Keratinocyte (primary cell): ENCODE measurements around the gene CASP9. TPM values are rescaled to one million over a fixed set of nuclear protein-coding genes. Genes with fewer than 3 reads are reported as not detected.
"Not testable (repeated sequence)": the region's sequence is repeated elsewhere in the genome, so short reads cannot be mapped to it uniquely, and the experiment has no call there.

Source experiments
- DNase-seq: peaks from one replicate; pipeline ENCODE4 v3.0.0-alpha.2; 2011; ENCODE audit warnings: low read depth, missing footprints, low spot score
- FAIRE-seq: peaks from 2 replicates; lab custom pipeline; 2011; peaks lifted over from hg19 to GRCh38; lab: Jason Lieb, UNC
- H2AFZ ChIP-seq: 2 replicates; pipeline ENCODE4 v1.6.0; 2012; ENCODE audit warnings: low read length, control low read depth, inconsistent platforms; ENCODE audit not compliant: control insufficient read depth
- H3K27ac ChIP-seq: 2 replicates; pipeline ENCODE4 v1.5.1; 2011; ENCODE audit warnings: low read length; ENCODE audit not compliant: control insufficient read depth, insufficient read depth
- H3K27me3 ChIP-seq: 3 replicates; pipeline ENCODE4 v1.6.0; 2011; ENCODE audit warnings: low read length; ENCODE audit not compliant: control insufficient read depth, insufficient read depth; ENCODE audit errors: extremely low read depth
- H3K36me3 ChIP-seq, 2 experiments: 2 replicates in 1 of 2; 3 replicates in 1 of 2; pipeline ENCODE4 v1.5.1; 2011; ENCODE audit warnings: low read length in 2 of 2, mild to moderate bottlenecking in 1 of 2; ENCODE audit not compliant: control insufficient read depth in 2 of 2, insufficient read depth in 2 of 2; ENCODE audit errors: extremely low read depth in 1 of 2
- H3K4me1 ChIP-seq: 3 replicates; pipeline ENCODE4 v1.5.1; 2011; ENCODE audit warnings: low read length; ENCODE audit not compliant: control insufficient read depth, insufficient read depth; ENCODE audit errors: extremely low read depth
- H3K4me2 ChIP-seq: 3 replicates; pipeline ENCODE4 v1.6.0; 2011; ENCODE audit warnings: low read depth, low read length; ENCODE audit not compliant: control insufficient read depth, insufficient read depth; ENCODE audit errors: extremely low read depth
- H3K4me3 ChIP-seq, 3 experiments: fragments of 200-600 bp in 1 of 3; sonication (generic) in 1 of 3; 2 replicates in 2 of 3; 3 replicates in 1 of 3; pipeline ENCODE4 v1.5.1; 2011 to 2016; ENCODE audit warnings: low read length in 3 of 3, mild to moderate bottlenecking in 3 of 3, control low read depth in 2 of 3, inconsistent platforms in 1 of 3, low read depth in 1 of 3, mixed read lengths in 1 of 3, mixed run types in 1 of 3, moderate library complexity in 1 of 3; ENCODE audit not compliant: control insufficient read depth in 2 of 3, insufficient read depth in 2 of 3; ENCODE audit errors: extremely low read depth in 1 of 3
- H3K79me2 ChIP-seq: 2 replicates; pipeline ENCODE4 v1.6.0; 2012; ENCODE audit warnings: low read length; ENCODE audit not compliant: control insufficient read depth, insufficient read depth
- H3K9ac ChIP-seq: 3 replicates; pipeline ENCODE4 v1.6.0; 2011; ENCODE audit warnings: low read length; ENCODE audit not compliant: control insufficient read depth, insufficient read depth; ENCODE audit errors: extremely low read depth
- H3K9me1 ChIP-seq: 3 replicates; pipeline ENCODE4 v1.6.0; 2011; ENCODE audit warnings: low read length; ENCODE audit not compliant: control insufficient read depth, insufficient read depth; ENCODE audit errors: extremely low read depth
- H3K9me3 ChIP-seq: 2 replicates; pipeline ENCODE4 v1.5.1; 2012; ENCODE audit warnings: low read depth, low read length; ENCODE audit not compliant: control insufficient read depth
- H4K20me1 ChIP-seq: 3 replicates; pipeline ENCODE4 v1.6.0; 2011; ENCODE audit warnings: low read length; ENCODE audit not compliant: control insufficient read depth, insufficient read depth; ENCODE audit errors: extremely low read depth
- EZH2 ChIP-seq: IDR thresholded peaks from one replicate; pipeline ENCODE4 v1.6.1; 2012; ENCODE audit warnings: inconsistent platforms, mild to moderate bottlenecking, low read length, moderate library complexity
- dilution Hi-C: fragments of 300-500 bp; cut with MboI; formaldehyde crosslinking; loops from one replicate; pipeline ENCODE4 v1.7.0; 2020; ENCODE audit warnings: low sequenced_read_pairs; ENCODE audit not compliant: extremely low pct_ligation_motif_present
- polyA plus RNA-seq, 5 experiments: library from polyadenylated mRNA; depleted of rRNA in 3 of 5; stranded (reverse) in 3 of 5; stranded (forward) in 1 of 5; unstranded in 1 of 5; fragments of >200 nt; gene quantifications; 1 replicate in 1 of 5; 2 replicates in 3 of 5; 3 replicates in 1 of 5; pipeline versions ENCODE4 v1.2.1 to v1.2.3, GENCODE V29; 2011 to 2012; ENCODE audit warnings: missing spikeins in 2 of 5, low read depth in 1 of 5, low replicate concordance in 1 of 5
- TF ChIP-seq, protein P1 (sequence below), 3 experiments: IDR thresholded peaks in 1 of 3; conservative IDR thresholded peaks in 1 of 3; optimal IDR thresholded peaks in 1 of 3; 2 replicates in 2 of 3; 3 replicates in 1 of 3; pipeline versions ENCODE3 to v1.5.1; 2011; ENCODE audit warnings: low read length in 3 of 3, mild to moderate bottlenecking in 3 of 3, moderate library complexity in 2 of 3, control low read depth in 1 of 3, inconsistent platforms in 1 of 3; ENCODE audit not compliant: insufficient read depth in 2 of 3; ENCODE audit errors: extremely low read depth in 1 of 3

CASP9 gene
- polyA plus RNA-seq, 1 donor (not counting 4 experiments of a cell fraction or from before 2014, with no cell fraction given): 4.4 TPM

DNA sequence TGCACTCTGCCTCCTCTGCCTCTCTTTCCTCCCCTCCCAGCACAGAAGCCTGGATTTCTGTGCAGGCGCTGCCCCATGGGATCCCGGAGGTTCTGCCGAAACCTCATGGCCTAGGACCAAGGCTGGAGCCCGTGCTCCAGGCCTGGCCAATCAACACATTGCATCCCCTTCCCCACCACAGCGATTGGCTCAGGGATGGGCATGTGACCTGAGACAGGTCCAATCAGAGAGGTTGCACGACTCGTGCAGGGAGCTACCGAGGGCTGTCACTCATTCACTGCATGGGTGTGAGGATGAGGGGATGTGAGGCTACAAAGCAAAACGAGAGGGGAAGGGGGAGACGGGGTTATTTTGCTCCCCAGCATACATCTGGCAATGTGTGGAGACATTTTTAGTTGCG is 51.4 kb downstream of the CASP9 start:
- DNase-seq (no peak), FAIRE-seq (no peak)
- H3K9me3 ChIP-seq: no peaks in the 10 kb centered on the region
- H4K20me1 ChIP-seq: no peaks in the 10 kb centered on the region
- no peaks in the 10 kb centered on the region for H3K79me2 ChIP-seq
- no peak overlapping the region for H2AFZ ChIP-seq
- dilution Hi-C loops: no loop called here
- H3K4me1 ChIP-seq: no peaks in the 10 kb centered on the region
- H3K36me3 ChIP-seq: no peaks in the 10 kb centered on the region
- H3K4me3 ChIP-seq: no peak overlapping the region
- no peak overlapping the region for H3K9ac ChIP-seq
- no peak overlapping the region for H3K4me2 ChIP-seq
- TF ChIP-seq EZH2: no peak
- TF ChIP-seq, protein P1, sequence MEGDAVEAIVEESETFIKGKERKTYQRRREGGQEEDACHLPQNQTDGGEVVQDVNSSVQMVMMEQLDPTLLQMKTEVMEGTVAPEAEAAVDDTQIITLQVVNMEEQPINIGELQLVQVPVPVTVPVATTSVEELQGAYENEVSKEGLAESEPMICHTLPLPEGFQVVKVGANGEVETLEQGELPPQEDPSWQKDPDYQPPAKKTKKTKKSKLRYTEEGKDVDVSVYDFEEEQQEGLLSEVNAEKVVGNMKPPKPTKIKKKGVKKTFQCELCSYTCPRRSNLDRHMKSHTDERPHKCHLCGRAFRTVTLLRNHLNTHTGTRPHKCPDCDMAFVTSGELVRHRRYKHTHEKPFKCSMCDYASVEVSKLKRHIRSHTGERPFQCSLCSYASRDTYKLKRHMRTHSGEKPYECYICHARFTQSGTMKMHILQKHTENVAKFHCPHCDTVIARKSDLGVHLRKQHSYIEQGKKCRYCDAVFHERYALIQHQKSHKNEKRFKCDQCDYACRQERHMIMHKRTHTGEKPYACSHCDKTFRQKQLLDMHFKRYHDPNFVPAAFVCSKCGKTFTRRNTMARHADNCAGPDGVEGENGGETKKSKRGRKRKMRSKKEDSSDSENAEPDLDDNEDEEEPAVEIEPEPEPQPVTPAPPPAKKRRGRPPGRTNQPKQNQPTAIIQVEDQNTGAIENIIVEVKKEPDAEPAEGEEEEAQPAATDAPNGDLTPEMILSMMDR (optimal IDR thresholded peaks at IDR 0.05 in 1 of 3, IDR thresholded peaks at IDR 0.05 in 1 of 3, conservative IDR thresholded peaks at IDR 0.05 in 1 of 3; ENCODE audit: extremely low read depth in 1 of 3, insufficient read depth in 2 of 3, low read length in 3 of 3): no peak
- no peaks in the 10 kb centered on the region for H3K9me1 ChIP-seq
- no peak overlapping the region for H3K27ac ChIP-seq
- H3K27me3 ChIP-seq: no peaks in the 10 kb centered on the region

DNA sequence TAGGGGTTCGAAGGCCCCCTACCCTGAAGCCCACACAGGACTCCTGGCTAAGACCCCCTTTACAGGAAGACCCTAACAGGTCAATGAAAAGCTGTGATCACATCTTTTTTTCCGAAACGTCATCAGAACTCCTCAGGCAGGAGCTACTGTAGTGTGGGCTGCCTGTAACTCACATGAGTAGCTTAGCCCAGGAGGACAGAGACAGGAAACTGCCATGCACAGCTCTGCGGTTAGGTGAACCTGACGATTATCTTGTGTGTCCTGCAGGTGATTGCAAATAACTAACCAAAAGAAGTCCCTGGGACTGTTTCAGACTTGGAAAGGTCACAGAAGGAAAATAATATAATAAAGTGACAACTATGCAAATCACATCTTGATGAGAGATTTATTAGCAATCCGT is 52.3 kb downstream of the CASP9 start:
- dilution Hi-C loops, H2AFZ ChIP-seq, H3K36me3 ChIP-seq, H3K27ac ChIP-seq, H4K20me1 ChIP-seq, H3K9me3 ChIP-seq, H3K4me2 ChIP-seq, H3K79me2 ChIP-seq, H3K9me1 ChIP-seq, H3K9ac ChIP-seq, H3K4me3 ChIP-seq, H3K4me1 ChIP-seq, DNase-seq, FAIRE-seq, H3K27me3 ChIP-seq: not testable (repeated sequence)

DNA sequence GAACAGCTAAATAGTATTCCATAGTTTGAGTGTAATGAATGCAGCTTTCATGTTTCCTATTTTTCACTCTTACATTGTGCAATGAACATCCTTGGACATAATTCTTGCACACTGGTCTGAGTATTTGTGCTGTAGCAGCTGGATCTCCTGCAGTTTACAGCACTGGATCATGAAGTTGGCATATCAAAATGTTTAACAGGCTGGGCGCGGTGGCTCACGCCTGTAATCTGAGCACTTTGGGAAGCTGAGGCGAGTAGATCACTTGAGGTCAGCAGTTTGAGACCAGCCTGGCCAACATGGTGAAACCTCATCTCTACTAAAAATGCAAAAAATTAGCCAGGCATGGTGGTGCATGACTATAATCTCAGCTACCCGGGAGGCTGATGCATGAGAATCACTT is 52.9 kb downstream of the CASP9 start:
- FAIRE-seq, H3K9ac ChIP-seq, H2AFZ ChIP-seq, dilution Hi-C loops, H3K79me2 ChIP-seq, H3K9me3 ChIP-seq, H3K27ac ChIP-seq, H3K4me2 ChIP-seq, H3K4me3 ChIP-seq, H3K4me1 ChIP-seq, H3K27me3 ChIP-seq, H4K20me1 ChIP-seq, H3K9me1 ChIP-seq, H3K36me3 ChIP-seq, DNase-seq: not testable (repeated sequence)

DNA sequence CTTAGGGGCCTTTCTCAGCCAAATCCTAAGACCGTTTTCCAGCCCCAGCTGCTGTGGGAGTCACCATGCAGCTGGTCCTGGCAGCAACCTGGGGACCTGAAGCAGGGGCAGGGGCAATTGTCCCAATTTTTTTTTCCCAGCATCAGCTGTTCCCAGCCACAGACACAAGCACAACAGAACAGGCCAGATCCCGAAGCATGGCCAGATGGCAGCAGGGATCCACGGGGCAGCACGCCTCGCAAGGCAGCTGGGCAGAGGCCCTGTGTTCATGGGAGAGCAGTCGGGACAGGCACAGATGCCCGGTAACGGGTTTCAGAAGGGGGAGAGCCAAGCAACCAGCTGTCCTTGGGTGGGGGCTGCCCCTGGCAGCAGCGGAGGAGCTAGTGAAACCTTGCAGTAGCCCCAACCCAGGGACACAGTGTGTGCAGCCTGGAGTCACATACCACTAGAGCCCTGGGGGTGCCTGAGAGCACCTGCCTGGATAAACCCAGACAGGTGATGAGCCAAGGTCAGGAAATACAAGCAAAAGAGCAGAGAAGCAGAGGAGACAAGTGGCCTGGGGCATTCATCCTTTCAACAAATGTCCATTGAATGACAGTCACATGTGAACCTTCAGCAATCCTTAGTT is 54.1 kb downstream of the CASP9 start:
- dilution Hi-C loops, H3K4me1 ChIP-seq, H3K4me2 ChIP-seq, H2AFZ ChIP-seq, H3K36me3 ChIP-seq, H3K9ac ChIP-seq, H3K9me3 ChIP-seq, H3K79me2 ChIP-seq, DNase-seq, H3K4me3 ChIP-seq, H3K27ac ChIP-seq, FAIRE-seq, H3K9me1 ChIP-seq, H3K27me3 ChIP-seq, H4K20me1 ChIP-seq: not testable (repeated sequence)
